DOHH2 (cell line): Measurements from ENCODE around the gene TMEM107.
"Not testable (repeated sequence)": the region's sequence is repeated elsewhere in the genome, so short reads cannot be mapped to it uniquely, and the experiment has no call there.

Source experiments
- CTCF ChIP-seq: fragments of 200-600 bp; sonication (generic); IDR thresholded peaks from one replicate; pipeline ENCODE4 v1.5.1; 2014; ENCODE audit warnings: antibody characterized with exemption, mild to moderate bottlenecking, low read depth, low read length; ENCODE audit not compliant: poor library complexity, severe bottlenecking
- EZH2phosphoT487 ChIP-seq: fragments of 200-600 bp; sonication (generic); IDR thresholded peaks from 2 replicates; pipeline ENCODE4 v1.6.1; 2017; ENCODE audit warnings: borderline replicate concordance, mild to moderate bottlenecking, antibody characterized with exemption, low read length, moderate library complexity, mixed read lengths

GRCh38 chr17:8214000-8214399, 37.8 kb upstream of the TMEM107 start:
- TF ChIP-seq CTCF, EZH2phosphoT487: not testable (repeated sequence)
